ENCODE data around the gene RYR1.
A peak's percentile ranks its signal among the peaks of the same experiment; 100 is the strongest.

Gene RYR1

GRCh38 chr19:38433268-38433733 is at the start of gene RYR1:
Gene RYR1, plus strand, starts transcription at chr19:38433691. Its CDS starts 139 bp downstream, at chr19:38433830.
- peak; percentile 86 for DNase-seq (ENCODE audit: low read depth, low spot score)

- no peak for DNase-seq (ENCODE audit: low read depth, low spot score)
Measured at GRCh38 chr19:38383743-38384142, 49.7 kb upstream of the RYR1 start.

- DNase-seq (ENCODE audit: low read depth, low spot score): peak; percentile 74
Measured at GRCh38 chr19:38384209-38385027, 49.1 kb upstream of the RYR1 start.

GRCh38 chr19:38385057-38385803 is 48.3 kb upstream of the RYR1 start:
- no peak for DNase-seq (ENCODE audit: low read depth, low spot score)

GRCh38 chr19:38385804-38386257 is 47.7 kb upstream of the RYR1 start:
- DNase-seq (ENCODE audit: low read depth, low spot score): peak; percentile 46

GRCh38 chr19:38386300-38386970 is 47.1 kb upstream of the RYR1 start:
- DNase-seq (ENCODE audit: low read depth, low spot score): peak; percentile 56

- no peak for DNase-seq (ENCODE audit: low read depth, low spot score)
Measured at GRCh38 chr19:38386971-38387549, 46.4 kb upstream of the RYR1 start.

- peak; percentile 98 for DNase-seq (ENCODE audit: low read depth, low spot score)
Measured at GRCh38 chr19:38387550-38388348, 45.7 kb upstream of the RYR1 start, which contains the start of gene GGN. Gene GGN, minus strand, starts transcription at chr19:38388034. Its CDS starts 773 bp downstream, at chr19:38387261.

GRCh38 chr19:38388349-38389100 is 45.0 kb upstream of the RYR1 start, which contains the start of gene SPRED3:
Gene SPRED3, plus strand, starts transcription at chr19:38388697. Its CDS starts 1,606 bp downstream, at chr19:38390303.
- DNase-seq (ENCODE audit: low read depth, low spot score): peak; percentile 47

- peak; percentile 30 for DNase-seq (ENCODE audit: low read depth, low spot score)
Measured at GRCh38 chr19:38389101-38389925, 44.2 kb upstream of the RYR1 start.

GRCh38 chr19:38389957-38390924 is 43.2 kb upstream of the RYR1 start:
- no peak for DNase-seq (ENCODE audit: low read depth, low spot score)

- DNase-seq (ENCODE audit: low read depth, low spot score): peak; percentile 56
Measured at GRCh38 chr19:38391911-38392464, 41.5 kb upstream of the RYR1 start.

GRCh38 chr19:38392707-38393308 is 40.7 kb upstream of the RYR1 start:
- DNase-seq (ENCODE audit: low read depth, low spot score): no peak

GRCh38 chr19:38394488-38394887 is 39.0 kb upstream of the RYR1 start:
- peak; percentile 95 for DNase-seq (ENCODE audit: low read depth, low spot score)

GRCh38 chr19:38395381-38396114 is 37.9 kb upstream of the RYR1 start:
- DNase-seq (ENCODE audit: low read depth, low spot score): no peak

GRCh38 chr19:38399081-38399480 is 34.4 kb upstream of the RYR1 start:
- no peak for DNase-seq (ENCODE audit: low read depth, low spot score)
